ENCODE results near the gene USP31.
A peak's percentile ranks its signal among the peaks of the same experiment; 100 is the strongest.

Gene USP31

GRCh38 chr16:23060458-23061320, 88.6 kb downstream of the USP31 start:
- peak; percentile 5 to 30 (median 27) for DNase-seq (ENCODE audit: low read depth in 3 of 3)

- DNase-seq (ENCODE audit: low read depth in 3 of 3): no peak
Observed at GRCh38 chr16:23059433-23059832, 89.8 kb downstream of the USP31 start.

- no peak for DNase-seq (ENCODE audit: low read depth in 3 of 3)
Observed at GRCh38 chr16:23058576-23058975, 90.7 kb downstream of the USP31 start.

DNA sequence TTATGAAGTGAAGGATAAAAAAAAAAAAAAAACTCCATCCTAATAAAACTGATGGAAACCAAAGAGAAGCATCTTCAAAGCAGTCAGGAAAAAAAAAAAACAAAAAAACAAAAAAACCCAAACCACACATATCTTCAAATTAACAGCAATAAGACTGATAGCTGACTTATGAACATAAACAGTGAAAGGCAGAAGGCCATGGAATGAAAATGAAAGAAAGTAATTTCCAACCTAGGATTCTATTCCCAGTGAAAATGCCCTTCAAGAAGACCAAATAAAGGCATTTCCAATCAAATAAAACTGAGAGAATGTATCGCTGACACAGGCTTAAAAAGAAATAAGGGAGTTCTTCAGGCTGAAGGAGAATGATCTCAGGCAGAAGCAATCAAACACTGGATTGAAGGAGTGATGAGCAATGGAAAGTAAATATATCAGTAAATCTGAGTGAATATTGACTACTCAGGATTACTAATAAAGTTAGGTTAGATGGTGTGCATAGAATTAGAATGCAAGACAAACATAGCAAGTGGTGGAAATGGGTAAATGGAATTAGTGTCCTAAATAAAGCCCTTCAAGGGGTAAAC, 92.1 kb downstream of the USP31 start:
- no peak for DNase-seq (ENCODE audit: low read depth in 3 of 3)

DNA sequence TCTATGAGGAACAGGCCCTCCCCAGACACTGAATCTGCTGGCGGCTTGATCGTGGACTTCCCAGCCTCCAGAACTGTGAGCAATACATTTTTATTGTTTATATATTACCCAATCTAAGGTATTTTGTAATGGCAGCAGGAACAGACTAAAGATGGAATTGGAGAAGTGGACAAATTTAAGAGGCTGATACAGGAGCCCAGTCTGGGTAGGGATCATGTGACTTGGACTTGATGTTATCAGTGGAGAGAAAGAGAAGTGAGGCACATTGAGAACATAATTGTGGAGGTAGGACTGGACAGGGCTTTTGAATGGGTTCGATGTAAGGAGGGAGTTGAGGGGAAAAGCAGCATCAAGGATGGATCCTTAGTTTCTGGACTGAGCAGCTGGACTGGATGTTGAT, 93.8 kb downstream of the USP31 start:
- DNase-seq (ENCODE audit: low read depth in 3 of 3): no peak

DNA sequence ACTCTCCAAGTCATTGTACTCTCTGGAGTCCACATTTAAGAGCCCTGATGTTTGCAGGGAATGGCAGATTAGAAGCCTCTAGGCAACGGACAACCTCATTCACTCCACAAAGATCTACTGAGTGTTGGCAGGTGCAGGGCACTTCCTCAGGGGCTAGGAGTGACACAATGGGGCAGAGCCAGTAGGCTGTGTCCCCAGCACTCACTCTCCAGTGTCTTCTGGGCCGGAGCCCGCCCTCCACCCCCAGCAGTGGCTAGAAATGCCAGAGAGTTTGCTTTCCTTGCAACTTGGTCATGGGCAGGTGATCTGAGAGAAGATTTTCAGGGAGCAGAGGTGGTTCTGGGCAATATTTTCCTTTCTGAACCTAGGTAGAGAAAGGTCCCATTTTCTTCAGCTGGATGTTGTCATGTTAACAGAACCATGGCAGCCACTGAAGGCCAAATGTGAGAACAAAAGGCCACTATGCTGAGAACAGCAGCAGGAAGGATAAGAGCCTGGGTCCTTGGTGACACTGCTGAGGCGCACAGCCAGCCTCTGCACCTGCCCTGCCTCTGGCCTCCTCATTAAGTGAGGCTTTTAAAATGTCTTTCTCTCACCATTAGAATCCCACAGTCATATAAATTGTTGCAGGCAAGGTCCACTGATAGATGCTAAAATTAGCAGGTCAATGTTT, 96.2 kb downstream of the USP31 start:
- DNase-seq (ENCODE audit: low read depth in 3 of 3): no peak

- DNase-seq (ENCODE audit: low read depth in 3 of 3): no peak
Observed at GRCh38 chr16:23052221-23052620, 97.0 kb downstream of the USP31 start.

DNA sequence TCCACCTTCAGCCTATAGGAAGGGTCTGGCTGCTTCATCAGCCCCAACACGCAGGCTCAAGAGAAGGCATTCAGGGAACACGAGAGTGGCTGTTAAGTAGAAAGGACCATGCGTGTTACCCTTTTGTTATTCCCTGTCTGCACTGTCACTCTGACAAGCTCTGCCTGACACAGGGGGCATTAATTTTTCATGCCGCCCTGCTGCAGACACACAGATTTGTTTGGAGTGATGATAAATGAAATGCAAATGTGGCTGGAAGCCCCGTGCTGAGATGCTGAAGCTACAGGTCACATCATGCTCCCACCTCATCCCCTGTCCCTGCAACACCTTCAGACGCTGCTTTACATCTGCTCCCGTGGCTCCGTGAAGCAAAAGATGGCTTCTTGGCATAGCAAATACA, 97.7 kb downstream of the USP31 start:
- no peak for DNase-seq (ENCODE audit: low read depth in 3 of 3)

DNA sequence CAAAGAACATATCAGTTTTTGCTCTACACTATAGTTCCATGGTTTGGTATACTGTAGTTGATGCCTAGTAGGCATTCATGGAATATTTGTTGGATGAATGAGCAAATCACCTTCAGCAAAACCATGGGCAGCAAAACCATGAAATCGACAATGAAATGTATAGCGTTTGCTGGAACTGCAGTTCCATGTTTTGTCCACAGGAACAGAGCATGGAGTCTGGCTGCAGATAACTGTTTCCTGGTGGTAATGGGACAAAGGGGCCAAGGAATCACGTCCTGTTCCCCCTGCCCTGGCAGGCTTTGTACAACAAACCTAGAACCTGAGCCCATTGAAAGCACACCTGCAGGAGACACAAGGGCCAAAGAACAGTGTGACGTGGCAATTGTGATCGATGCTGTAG, 101.1 kb downstream of the USP31 start:
- no peak for DNase-seq (ENCODE audit: low read depth in 3 of 3)

DNA sequence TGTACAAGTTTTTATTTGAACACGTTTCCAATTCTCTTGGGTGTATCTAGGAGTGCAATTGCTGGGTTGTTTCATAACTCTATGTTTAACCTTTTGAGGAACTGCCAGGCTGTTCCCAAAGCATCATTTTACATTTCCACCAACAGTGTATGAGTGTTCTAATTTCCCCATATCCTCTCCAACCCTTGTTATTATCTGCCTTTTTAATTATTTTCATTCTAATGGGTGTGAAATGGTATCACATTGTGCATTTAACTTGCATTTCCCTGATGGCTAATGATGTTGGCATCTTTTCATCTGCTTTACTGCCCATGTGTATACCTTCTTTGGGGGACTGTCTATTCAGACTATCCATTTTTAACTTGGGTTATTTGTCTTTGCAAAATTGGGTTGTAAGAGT, 104.2 kb downstream of the USP31 start:
- DNase-seq (ENCODE audit: low read depth in 3 of 3): no peak

GRCh38 chr16:23040246-23040645, 109.0 kb downstream of the USP31 start:
- DNase-seq (ENCODE audit: low read depth in 3 of 3): no peak

GRCh38 chr16:23039118-23039517, 110.1 kb downstream of the USP31 start:
- DNase-seq (ENCODE audit: low read depth in 3 of 3): no peak

DNA sequence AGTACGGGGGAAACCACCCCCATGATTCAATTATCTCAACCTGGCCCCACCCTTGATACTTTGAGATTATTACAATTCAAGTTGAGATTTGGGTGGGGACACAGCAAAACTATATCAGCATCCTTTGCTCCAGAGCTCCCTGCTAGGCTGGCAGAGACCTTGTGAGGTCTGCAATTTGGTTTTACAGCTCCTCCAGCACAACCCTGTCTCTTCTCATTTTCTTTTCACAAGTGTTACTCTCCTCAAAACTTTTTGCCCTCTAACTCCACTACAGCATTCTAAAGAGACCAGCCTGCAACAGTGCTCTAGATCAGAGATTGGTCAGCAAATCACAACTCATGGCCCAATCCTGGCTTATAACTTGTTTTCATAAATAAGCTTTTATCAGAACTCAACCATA, 114.0 kb downstream of the USP31 start:
- no peak for DNase-seq (ENCODE audit: low read depth in 3 of 3)

GRCh38 chr16:23031508-23032098, 117.6 kb downstream of the USP31 start:
- DNase-seq (ENCODE audit: low read depth in 3 of 3): no peak

GRCh38 chr16:23029733-23030420, 119.4 kb downstream of the USP31 start:
- DNase-seq (ENCODE audit: low read depth in 3 of 3): no peak

DNA sequence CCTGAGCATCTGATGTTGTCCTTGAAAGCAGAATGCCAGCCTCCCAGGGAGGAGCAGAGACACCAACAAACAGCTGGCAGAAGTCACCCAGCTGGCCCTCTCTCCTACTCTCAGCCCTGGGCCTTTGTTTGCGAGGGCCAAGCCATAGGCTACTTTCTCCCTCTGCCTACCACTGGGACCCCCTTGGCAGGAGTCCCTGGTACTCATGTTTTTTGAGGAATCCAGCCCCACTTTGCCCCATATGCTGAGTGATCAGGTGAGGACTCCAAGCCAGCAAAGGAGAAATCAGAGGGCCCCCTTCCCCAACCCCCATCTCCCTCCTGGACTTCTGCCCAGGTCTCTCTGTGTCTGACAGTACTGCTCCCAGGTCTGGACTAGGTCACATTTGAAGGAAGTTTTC, 121.9 kb downstream of the USP31 start:
- no peak for DNase-seq (ENCODE audit: low read depth in 3 of 3)

DNA sequence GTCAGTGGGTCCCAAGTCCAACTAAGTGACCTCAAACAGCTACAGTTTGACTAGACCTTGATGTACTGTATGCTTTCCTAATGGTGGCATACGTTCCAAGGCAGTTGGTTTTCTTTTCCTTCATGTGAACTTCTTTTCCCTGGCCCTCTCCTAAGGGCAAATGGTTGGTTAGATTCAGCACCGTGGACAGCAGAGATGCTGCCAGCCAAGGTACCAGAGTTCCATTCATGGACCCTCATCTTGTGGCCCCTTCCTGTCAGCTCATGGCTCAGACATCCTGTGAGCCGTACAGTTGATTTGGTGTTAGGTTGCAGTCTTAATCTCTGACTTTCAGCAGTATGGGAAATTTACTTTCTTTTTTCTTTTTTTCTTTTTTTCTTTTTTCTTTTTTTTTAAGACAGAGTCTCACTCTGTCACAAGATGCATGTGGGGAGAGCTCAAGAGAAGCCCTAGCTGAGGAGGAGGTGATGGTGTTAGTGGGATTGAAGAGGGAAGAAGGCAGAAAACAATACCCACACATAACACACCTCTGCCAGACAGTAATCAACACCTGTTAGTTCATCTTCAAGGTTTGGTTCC, 122.4 kb downstream of the USP31 start:
- DNase-seq (ENCODE audit: low read depth in 3 of 3): no peak

- no peak for DNase-seq (ENCODE audit: low read depth in 3 of 3)
Observed at GRCh38 chr16:23025692-23026307, 123.5 kb downstream of the USP31 start.

- DNase-seq (ENCODE audit: low read depth in 3 of 3): no peak
Observed at GRCh38 chr16:23024044-23024443, 125.2 kb downstream of the USP31 start.

DNA sequence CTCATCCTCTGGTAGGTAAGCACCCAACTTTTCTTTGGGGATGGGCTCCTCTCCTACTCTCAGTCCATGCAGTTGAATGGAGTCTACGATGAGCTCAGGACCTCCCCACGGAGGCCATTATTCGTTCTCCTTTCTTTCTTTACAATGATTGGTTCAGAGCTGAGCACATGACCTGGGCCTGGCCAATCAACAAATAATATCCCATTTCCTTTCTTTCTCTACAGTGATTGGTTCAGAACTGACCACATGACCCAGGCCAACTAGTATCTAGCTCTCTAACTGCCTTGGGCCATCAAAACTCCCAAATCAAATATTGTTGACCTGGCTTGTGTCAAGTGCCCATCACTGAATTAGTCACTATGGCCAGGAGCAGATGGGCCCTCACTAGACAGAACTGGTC, 129.2 kb downstream of the USP31 start:
- no peak for DNase-seq (ENCODE audit: low read depth in 3 of 3)

DNA sequence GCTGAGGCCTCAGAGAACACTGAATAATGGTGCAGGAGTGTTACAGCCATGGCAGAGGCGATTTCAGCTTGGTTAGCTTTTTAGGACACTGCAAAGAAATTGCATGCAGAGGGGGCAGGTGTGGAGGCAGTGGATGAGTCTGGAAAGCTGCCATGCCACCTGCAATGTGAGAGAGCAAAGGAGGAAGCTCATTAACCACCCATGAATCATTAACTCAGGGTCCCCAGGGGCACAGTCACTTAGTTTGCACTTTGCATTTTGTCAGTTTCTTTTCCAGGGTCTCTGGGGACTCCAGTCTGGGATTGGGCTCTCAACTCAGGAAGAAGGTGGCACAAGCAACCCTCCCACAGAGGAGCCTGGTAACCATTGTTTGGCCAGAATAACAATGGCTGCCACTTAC, 132.9 kb downstream of the USP31 start:
- no peak for DNase-seq (ENCODE audit: low read depth in 3 of 3)
